Breast epithelium (tissue), 3 donors: Measurements from ENCODE around the gene ERBIN.

ENCODE experiments used
- CTCF ChIP-seq, 3 donors: fragments of 450-650 bp; IDR thresholded peaks; one replicate each; pipeline ENCODE4 v1.5.1; 2016 to 2017; ENCODE audit warnings: antibody characterized with exemption in 3 of 3, mild to moderate bottlenecking in 3 of 3, moderate library complexity in 3 of 3
- POLR2A ChIP-seq: fragments of 450-650 bp; IDR thresholded peaks from one replicate; pipeline ENCODE4 v1.6.1; 2016; ENCODE audit warnings: antibody characterized with exemption, mild to moderate bottlenecking, moderate library complexity
- POLR2AphosphoS5 ChIP-seq, 3 donors: sonication (generic); formaldehyde crosslinking; IDR thresholded peaks; one replicate each; pipeline ENCODE4 v1.6.1; 2017; ENCODE audit warnings: antibody characterized with exemption in 3 of 3

GRCh38 chr5:65954200-65954599, 27.8 kb downstream of the ERBIN start:
- TF ChIP-seq POLR2AphosphoS5 (IDR thresholded peaks at IDR 0.05) = no peak
- TF ChIP-seq CTCF (IDR thresholded peaks at IDR 0.05) = no peak
- TF ChIP-seq POLR2A = no peak
